ENCODE results near the gene CFAP100. TPM values are rescaled to one million over a fixed set of nuclear protein-coding genes. Genes with fewer than 3 reads are reported as not detected.

CFAP100 gene
- total RNA-seq, 1 experiment from 2014 or later, result not detected

- H3K36me3 ChIP-seq (ENCODE audit: low read depth), result no peaks in the 10 kb centered on the region
- H2AFZ ChIP-seq, result no peak overlapping the region
- intact Hi-C loops (cut with micrococcal nuclease; ENCODE audit: unreplicated experiment), result loop anchor here (10.0 kb wide), 1 partner anchor 91 kb away; no protein-coding TSS in a partner anchor
- H3F3A ChIP-seq (ENCODE audit: insufficient read depth, low read depth), result no peaks in the 10 kb centered on the region
- H3K9me3 ChIP-seq (ENCODE audit: insufficient read depth, low read depth), result no peaks in the 10 kb centered on the region
- H4K20me1 ChIP-seq (ENCODE audit: insufficient read depth), result no peaks in the 10 kb centered on the region
- DNase-seq, result peak in 1 of 2 experiments; percentile 34
- H3K27me3 ChIP-seq (ENCODE audit: insufficient read depth, low read depth), result peaks cover 24% of the 10 kb centered on the region
- no peak overlapping the region for H3K27ac ChIP-seq
- H3K9me2 ChIP-seq (ENCODE audit: insufficient read depth), result no peaks in the 10 kb centered on the region
- H3K4me1 ChIP-seq (replicated peaks; ENCODE audit: insufficient read depth), result no peaks in the 10 kb centered on the region
- peak overlapping the region; percentile 14; the same call in 1 of the 2 replicates for H3K4me3 ChIP-seq
- POLR2A ChIA-PET (ENCODE audit: unreplicated experiment), result no interaction called here
- H3K4me2 ChIP-seq, result peak overlapping the region; percentile 46; the same call in 1 of the 2 replicates
- CTCF ChIA-PET, result no interaction called here
- BruUV-seq (replicated peaks), result no TSS peak
- H3K79me2 ChIP-seq (ENCODE audit: low read depth), result no peaks in the 10 kb centered on the region
- no peak for TF ChIP-seq CTCF (conservative IDR thresholded peaks at IDR 0.05)
- TF ChIP-seq EZH2 (IDR thresholded peaks at IDR 0.05; ENCODE audit: low read depth), result no peak
Measured at GRCh38 chr3:126355777-126356372, 38.8 kb upstream of the CFAP100 start.

GRCh38 chr3:126356373-126357264, 38.1 kb upstream of the CFAP100 start:
- ChIA-PET POLR2A (ENCODE audit: unreplicated experiment) (interaction anchor here (0.6 kb wide), 1 partner anchor 1391 kb away, joined by 4 read pairs; no protein-coding TSS in a partner anchor), CTCF (no interaction called here)
- H3K27me3 ChIP-seq (ENCODE audit: insufficient read depth, low read depth), result peaks cover 28% of the 10 kb centered on the region
- no peaks in the 10 kb centered on the region for H4K20me1 ChIP-seq (ENCODE audit: insufficient read depth)
- H3K9me2 ChIP-seq (ENCODE audit: insufficient read depth), result no peaks in the 10 kb centered on the region
- peak overlapping the region; percentile 14; the same call in 1 of the 2 replicates for H3K4me3 ChIP-seq
- intact Hi-C loops (cut with micrococcal nuclease; ENCODE audit: unreplicated experiment), result loop anchor here (10.0 kb wide), 1 partner anchor 92 kb away; no protein-coding TSS in a partner anchor
- H2AFZ ChIP-seq, result no peak overlapping the region
- H3K4me2 ChIP-seq, result peak overlapping the region; percentile 46; the same call in 1 of the 2 replicates
- DNase-seq, result no peak
- H3K27ac ChIP-seq, result no peak overlapping the region
- H3K4me1 ChIP-seq (replicated peaks; ENCODE audit: insufficient read depth), result no peaks in the 10 kb centered on the region
- TF ChIP-seq EZH2 (IDR thresholded peaks at IDR 0.05; ENCODE audit: low read depth) (no peak), CTCF (conservative IDR thresholded peaks at IDR 0.05) (no peak)
- no TSS peak for BruUV-seq (replicated peaks)
- H3K36me3 ChIP-seq (ENCODE audit: low read depth), result no peaks in the 10 kb centered on the region
- no peaks in the 10 kb centered on the region for H3F3A ChIP-seq (ENCODE audit: insufficient read depth, low read depth)
- no peaks in the 10 kb centered on the region for H3K9me3 ChIP-seq (ENCODE audit: insufficient read depth, low read depth)
- H3K79me2 ChIP-seq (ENCODE audit: low read depth), result no peaks in the 10 kb centered on the region

GRCh38 chr3:126357295-126358037, 37.2 kb upstream of the CFAP100 start, which contains the start of gene KLF15:
Gene KLF15 (minus strand): TSS chr3:126357408. CDS start chr3:126352922, 4,486 bp downstream.
- CTCF ChIA-PET, result no interaction called here
- H3K27me3 ChIP-seq (ENCODE audit: insufficient read depth, low read depth), result peaks cover 30% of the 10 kb centered on the region

More at GRCh38 chr3:126357295-126358037, 37.2 kb upstream of the CFAP100 start, which contains the start of gene KLF15:
- no TSS peak for BruUV-seq (replicated peaks)
- Histone ChIP-seq H3K4me2 (peak within 1 kb of the TSS; percentile 73), H3K9me2 (ENCODE audit: insufficient read depth) (no peaks in the 10 kb centered on the region), H3K4me1 (replicated peaks; ENCODE audit: insufficient read depth) (no peaks in the 10 kb centered on the region), H4K20me1 (ENCODE audit: insufficient read depth) (no peaks in the 10 kb centered on the region), H3K9me3 (ENCODE audit: insufficient read depth, low read depth) (no peaks in the 10 kb centered on the region), H3K36me3 (ENCODE audit: low read depth) (no peaks in the 10 kb centered on the region), H3K4me3 (peak within 1 kb of the TSS; percentile 42; the same call in 1 of the 2 replicates), H2AFZ (0 out of 2 replicates have a peak within 1 kb of the TSS, but pooled peaks have one; percentile 22), H3K27ac (no peak within 1 kb of the TSS), H3F3A (ENCODE audit: insufficient read depth, low read depth) (no peaks in the 10 kb centered on the region), H3K79me2 (ENCODE audit: low read depth) (no peaks in the 10 kb centered on the region)
- POLR2A ChIA-PET (ENCODE audit: unreplicated experiment), result interaction anchor here (0.6 kb wide), 1 partner anchor 1390 kb away, joined by 4 read pairs; no protein-coding TSS in a partner anchor
- DNase-seq, result peak in 1 of 2 experiments; percentile 83
- TF ChIP-seq CTCF (conservative IDR thresholded peaks at IDR 0.05) (no peak), EZH2 (IDR thresholded peaks at IDR 0.05; ENCODE audit: low read depth) (no peak)
- intact Hi-C loops (cut with micrococcal nuclease; ENCODE audit: unreplicated experiment), result loop anchor here (10.0 kb wide), 1 partner anchor 93 kb away; no protein-coding TSS in a partner anchor

Data from PC-9 (cell line).